OCI-LY3 (cell line): ENCODE results near the gene SSC5D.

Experiments used
- H2AFZ ChIP-seq: fragments of 200-600, 300-600 bp; shearing (Covaris generic); 2 replicates; pipeline ENCODE4 v1.6.0; 2014; ENCODE audit warnings: antibody characterized with exemption, low read depth, low read length
- H3K27ac ChIP-seq: fragments of 200-600, 300-600 bp; sonication (generic); 2 replicates; pipeline ENCODE4 v1.5.1; 2014; ENCODE audit warnings: mild to moderate bottlenecking, low read length, moderate library complexity, mixed read lengths
- H3K27me3 ChIP-seq: fragments of 200-600, 300-600 bp; sonication (generic); 2 replicates; pipeline ENCODE4 v1.6.1; 2014; ENCODE audit warnings: low read depth, low read length, mixed read lengths
- H3K36me3 ChIP-seq: fragments of 200-600, 300-600 bp; sonication (generic); replicated peaks from 2 replicates; pipeline ENCODE3; 2014; ENCODE audit warnings: low read depth, low read length, mixed read lengths
- H3K4me1 ChIP-seq: fragments of 300-600, 200-600 bp; sonication (generic); 2 replicates; pipeline ENCODE4 v1.6.1; 2014; ENCODE audit warnings: low read length, mixed read lengths
- H3K4me2 ChIP-seq: fragments of 200-600, 300-600 bp; sonication (generic); 2 replicates; pipeline ENCODE4 v1.6.1; 2014; ENCODE audit warnings: low read length, mixed read lengths
- H3K4me3 ChIP-seq: fragments of 300-600, 200-600 bp; sonication (generic); 2 replicates; pipeline ENCODE4 v1.5.1; 2014; ENCODE audit warnings: antibody characterized with exemption, mild to moderate bottlenecking, low read length, moderate library complexity
- H3K79me2 ChIP-seq: fragments of 300-600, 200-600 bp; shearing (Covaris generic); 2 replicates; pipeline ENCODE4 v1.6.1; 2014; ENCODE audit warnings: mild to moderate bottlenecking, low read length, mixed read lengths
- H3K9ac ChIP-seq: fragments of 300-600, 200-600 bp; shearing (Covaris generic); 2 replicates; pipeline ENCODE4 v1.6.0; 2014; ENCODE audit warnings: mild to moderate bottlenecking, low read length, moderate library complexity
- H3K9me3 ChIP-seq: fragments of 200-600, 300-600 bp; shearing (Covaris generic); 2 replicates; pipeline ENCODE4 v1.6.1; 2014; ENCODE audit warnings: low read length, mixed read lengths; ENCODE audit not compliant: insufficient read depth
- H4K20me1 ChIP-seq: fragments of 200-600, 300-600 bp; sonication (generic); 2 replicates; pipeline ENCODE4 v1.6.1; 2016; ENCODE audit warnings: low read length, mixed read lengths; ENCODE audit not compliant: insufficient read depth
- CTCF ChIP-seq: fragments of 200-600, 300-600 bp; sonication (generic); IDR thresholded peaks from 2 replicates; pipeline ENCODE4 v1.5.1; 2014; ENCODE audit warnings: antibody characterized with exemption, low read length, low read depth
- EZH2phosphoT487 ChIP-seq: fragments of 200-600 bp; shearing (Covaris generic); IDR thresholded peaks from 2 replicates; pipeline ENCODE4 v1.6.1; 2018; ENCODE audit warnings: antibody characterized with exemption, mixed run types, low read depth

Gene SSC5D

GRCh38 chr19:55464039-55464661, 24.1 kb upstream of the SSC5D start:
- TF ChIP-seq EZH2phosphoT487 (no peak), CTCF (no peak)
- Histone ChIP-seq H4K20me1 (no peaks in the 10 kb centered on the region), H3K27ac (no peak overlapping the region), H3K4me3 (no peak overlapping the region), H3K27me3 (no peaks in the 10 kb centered on the region), H3K79me2 (0 out of 2 replicates have a peak, but pooled peaks cover 3% of the 10 kb centered on the region), H3K4me1 (peaks cover 15% of the 10 kb centered on the region), H2AFZ (no peak overlapping the region), H3K36me3 (no peaks in the 10 kb centered on the region), H3K9me3 (no peaks in the 10 kb centered on the region), H3K9ac (no peak overlapping the region), H3K4me2 (no peak overlapping the region)

GRCh38 chr19:55464662-55465054, 23.6 kb upstream of the SSC5D start, which contains the start of gene C19orf85:
Gene C19orf85 (minus strand): TSS chr19:55464751. CDS start chr19:55464554, 197 bp downstream.
- no peak within 1 kb of the TSS for H3K9ac ChIP-seq

GRCh38 chr19:55465460-55466240, 22.6 kb upstream of the SSC5D start:
- Histone ChIP-seq H3K79me2 (0 out of 2 replicates have a peak, but pooled peaks cover 3% of the 10 kb centered on the region), H3K4me2 (no peak overlapping the region), H4K20me1 (no peaks in the 10 kb centered on the region), H3K27me3 (no peaks in the 10 kb centered on the region), H3K4me3 (no peak overlapping the region), H3K27ac (no peak overlapping the region), H3K9ac (no peak overlapping the region), H2AFZ (no peak overlapping the region), H3K9me3 (no peaks in the 10 kb centered on the region), H3K36me3 (no peaks in the 10 kb centered on the region), H3K4me1 (peaks cover 11% of the 10 kb centered on the region)
- TF ChIP-seq EZH2phosphoT487 = no peak
- no peak for TF ChIP-seq CTCF

More at GRCh38 chr19:55464662-55465054, 23.6 kb upstream of the SSC5D start, which contains the start of gene C19orf85:
- no peaks in the 10 kb centered on the region for H4K20me1 ChIP-seq
- H3K79me2 ChIP-seq = 0 out of 2 replicates have a peak, but pooled peaks cover 3% of the 10 kb centered on the region
- no peaks in the 10 kb centered on the region for H3K27me3 ChIP-seq
- no peaks in the 10 kb centered on the region for H3K36me3 ChIP-seq
- H2AFZ ChIP-seq = no peak within 1 kb of the TSS
- H3K4me2 ChIP-seq = no peak within 1 kb of the TSS
- H3K4me1 ChIP-seq = peaks cover 15% of the 10 kb centered on the region
- H3K4me3 ChIP-seq = no peak within 1 kb of the TSS
- TF ChIP-seq CTCF = no peak
- TF ChIP-seq EZH2phosphoT487 = no peak
- H3K9me3 ChIP-seq = no peaks in the 10 kb centered on the region
- no peak within 1 kb of the TSS for H3K27ac ChIP-seq

- no peaks in the 10 kb centered on the region for H3K27me3 ChIP-seq
- no peak overlapping the region for H3K9ac ChIP-seq
- peaks cover 8% of the 10 kb centered on the region for H3K4me1 ChIP-seq
- no peak overlapping the region for H3K4me3 ChIP-seq
- no peak overlapping the region for H3K4me2 ChIP-seq
- no peak overlapping the region for H3K27ac ChIP-seq
- H4K20me1 ChIP-seq = no peaks in the 10 kb centered on the region
- TF ChIP-seq EZH2phosphoT487 (no peak), CTCF (no peak)
- H3K79me2 ChIP-seq = 0 out of 2 replicates have a peak, but pooled peaks cover 1% of the 10 kb centered on the region
- H3K36me3 ChIP-seq = no peaks in the 10 kb centered on the region
- no peaks in the 10 kb centered on the region for H3K9me3 ChIP-seq
- H2AFZ ChIP-seq = no peak overlapping the region
Observed at GRCh38 chr19:55466241-55466614, 22.0 kb upstream of the SSC5D start.
